GM12878 (cell line): ENCODE data around the gene MGAT3. TPM values are rescaled to one million over a fixed set of nuclear protein-coding genes. Genes with fewer than 3 reads are reported as not detected.

Source experiments
- ATAC-seq: fragments of 200-7000 bp; cut with Tn5 transposase; 3 replicates; pipeline ENCODE4 v1.9.1; 2020; ENCODE audit warnings: mild to moderate bottlenecking, moderate library complexity
- BruUV-seq: library from RNA; stranded (reverse); fragments of 400-500 nt; replicated peaks from 2 replicates; lab custom pipeline; 2021; lab: Mats Ljungman, UMichigan
- CTCF ChIA-PET: fragments of 300-600 bp; sonication (Branson Sonifier 250); formaldehyde crosslinking; extraction: SDS; loops from one replicate; lab custom pipeline; 2021; ENCODE audit warnings: inconsistent platforms; lab: Yijun Ruan, JAX
- POLR2A ChIA-PET: fragments of 350-600 bp; formaldehyde crosslinking; extraction: SDS; loops from one replicate; lab custom pipeline; 2021; ENCODE audit warnings: inconsistent platforms; lab: Charles Lee
- RAD21 ChIA-PET: fragments of 300-600 bp; sonication (Branson Sonifier 250); formaldehyde crosslinking; loops from one replicate; lab custom pipeline; 2023; ENCODE audit warnings: antibody characterized with exemption; ENCODE audit not compliant: unreplicated experiment; lab: Charles Lee
- SMC1A ChIA-PET: fragments of 300-600 bp; sonication (Branson Sonifier 250); formaldehyde crosslinking; loops from one replicate; lab custom pipeline; 2023; ENCODE audit not compliant: unreplicated experiment, uncharacterized antibody; lab: Charles Lee
- DNase-seq: peaks from one replicate; pipeline ENCODE4 v3.0.0-alpha.2; 2011; ENCODE audit warnings: low read depth, low spot score
- FAIRE-seq: peaks from 3 replicates; lab custom pipeline; 2011; peaks lifted over from hg19 to GRCh38; lab: Jason Lieb, UNC
- H2AFZ ChIP-seq: 2 replicates; pipeline ENCODE4 v1.6.0; 2011; ENCODE audit warnings: low read depth, low read length, control low read depth; ENCODE audit not compliant: control insufficient read depth
- H3K27ac ChIP-seq: 2 replicates; pipeline ENCODE4 v1.5.1; 2011; ENCODE audit warnings: control low read depth; ENCODE audit not compliant: control insufficient read depth, insufficient read depth
- H3K27me3 ChIP-seq, 2 experiments: replicated peaks in 1 of 2; 2 replicates each; pipeline versions ENCODE4 v1.6.0 to v1.6.1; 2011; ENCODE audit warnings: low read length in 1 of 2; ENCODE audit not compliant: control insufficient read depth in 2 of 2, insufficient read depth in 2 of 2
- H3K36me3 ChIP-seq, 2 experiments: 2 replicates each; pipeline ENCODE4 v1.5.1; 2011; ENCODE audit warnings: low read length in 1 of 2; ENCODE audit not compliant: control insufficient read depth in 2 of 2, insufficient read depth in 2 of 2
- H3K4me1 ChIP-seq: 2 replicates; pipeline ENCODE4 v1.6.1; 2011; ENCODE audit warnings: mild to moderate bottlenecking, low read length, moderate library complexity, mixed read lengths; ENCODE audit not compliant: control insufficient read depth, insufficient read depth
- H3K4me2 ChIP-seq: 2 replicates; pipeline ENCODE4 v1.6.0; 2011; ENCODE audit warnings: control low read depth; ENCODE audit not compliant: control insufficient read depth, insufficient read depth
- H3K4me3 ChIP-seq: fragments of 200-600 bp; sonication (generic); 2 replicates; pipeline ENCODE4 v1.5.1; 2016
- H3K79me2 ChIP-seq: 2 replicates; pipeline ENCODE4 v1.6.0; 2011; ENCODE audit warnings: low read length; ENCODE audit not compliant: control insufficient read depth, insufficient read depth
- H3K9ac ChIP-seq: 2 replicates; pipeline ENCODE4 v1.8.0; 2011; ENCODE audit warnings: low read length, control low read depth, mixed read lengths; ENCODE audit not compliant: control insufficient read depth, insufficient read depth
- H3K9me3 ChIP-seq: replicated peaks from 3 replicates; pipeline ENCODE4 v1.5.1; 2011; ENCODE audit warnings: mild to moderate bottlenecking, low read length; ENCODE audit not compliant: control insufficient read depth, insufficient read depth
- H4K20me1 ChIP-seq: 2 replicates; pipeline ENCODE4 v1.6.0; 2011; ENCODE audit not compliant: control insufficient read depth, insufficient read depth
- CBFB ChIP-seq: IDR thresholded peaks from 2 replicates; pipeline ENCODE4 v1.6.1; 2016; ENCODE audit warnings: antibody characterized with exemption, low read depth
- CREM ChIP-seq: IDR thresholded peaks from 2 replicates; pipeline ENCODE4 v1.6.1; 2014; ENCODE audit warnings: antibody characterized with exemption, low read depth
- HCFC1 ChIP-seq: fragments of 150-350 bp; IDR thresholded peaks from 2 replicates; pipeline ENCODE4 v1.6.1; 2014; ENCODE audit warnings: low read length
- RFX5 ChIP-seq: IDR thresholded peaks from 2 replicates; pipeline ENCODE4 v1.6.1; 2011; ENCODE audit warnings: low read depth, low read length, improper control_type of control experiment
- SMC3 ChIP-seq: IDR thresholded peaks from 2 replicates; pipeline ENCODE4 v1.6.1; 2011; ENCODE audit warnings: low read length, improper control_type of control experiment, borderline replicate concordance
- ZBED1 ChIP-seq: IDR thresholded peaks from 2 replicates; pipeline ENCODE4 v1.6.1; 2016; ENCODE audit warnings: borderline replicate concordance
- ZNF207 ChIP-seq: fragments of 450-650 bp; IDR thresholded peaks from 2 replicates; pipeline ENCODE4 v1.6.1; 2014; ENCODE audit warnings: antibody characterized with exemption, mild to moderate bottlenecking, borderline replicate concordance
- WGBS: methylation state at CpG from one replicate; pipeline ENCODE4 v1.1.6; 2016; ENCODE audit warnings: low lambda C conversion rate; ENCODE audit not compliant: insufficient replicate concordance, insufficient coverage; ENCODE audit errors: missing lambda C conversion rate; 5-methylcytosine and 5-hydroxymethylcytosine counted together
- in situ Hi-C: fragments of 300-500 bp; cut with MboI; formaldehyde crosslinking; loops from 9 replicates; pipeline ENCODE4 v1.14.3; 2018; ENCODE audit warnings: mixed read lengths
- intact Hi-C: fragments of 100-400 bp; cut with micrococcal nuclease; formaldehyde crosslinking; loops from one replicate; pipeline ENCODE4 v1.14.2; 2022; ENCODE audit not compliant: unreplicated experiment
- polyA plus RNA-seq, 11 experiments: library from polyadenylated mRNA; depleted of rRNA in 4 of 11; unstranded in 6 of 11; stranded (reverse) in 5 of 11; fragments of >200 nt; fragmentation: Nextera tagmentation in 4 of 11; fragmentation: Illumina TruSeq in 1 of 11; extraction: Ambion mirVana in 4 of 11; extraction: Trizol in 1 of 11; gene quantifications; 1 replicate in 1 of 11; 2 replicates in 10 of 11; pipeline versions ENCODE4 v1.2.1 to v1.2.3, GENCODE V29; 2011 to 2016; ENCODE audit warnings: inconsistent platforms in 2 of 11, missing spikeins in 2 of 11, low read depth in 1 of 11
- total RNA-seq, 4 experiments: library from RNA; depleted of rRNA in 3 of 4; stranded (reverse); fragments of >200 nt in 3 of 4; fragmentation: Illumina TruSeq in 1 of 4; extraction: Trizol in 1 of 4; gene quantifications; 2 replicates each; pipeline versions ENCODE4 v1.2.1 to v1.2.3, GENCODE V29; 2013 to 2021
- TF ChIP-seq, protein P1 (sequence below): IDR thresholded peaks from 2 replicates; pipeline ENCODE4 v1.6.1; 2012; ENCODE audit warnings: low read depth, low read length, improper control_type of control experiment
- TF ChIP-seq, protein P2 (sequence below): fragments of 450-650 bp; IDR thresholded peaks from 2 replicates; pipeline ENCODE4 v1.6.1; 2017; ENCODE audit warnings: mild to moderate bottlenecking, low read depth, inconsistent platforms; ENCODE audit not compliant: poor library complexity, severe bottlenecking
- TF ChIP-seq, protein P3 (sequence below): fragments of 450-650 bp; IDR thresholded peaks from 2 replicates; pipeline ENCODE4 v1.6.1; 2017; ENCODE audit warnings: borderline replicate concordance
- TF ChIP-seq, protein P4 (sequence below): fragments of 450-650 bp; formaldehyde crosslinking; IDR thresholded peaks from 2 replicates; pipeline ENCODE4 v1.4.0; 2020; ENCODE audit warnings: mild to moderate bottlenecking, moderate library complexity

MGAT3 gene
- total and polyA plus RNA-seq, 10 of the 15 experiments (the other 5 are each of a cell fraction or from before 2014, with no cell fraction given) = 0.32 to 40.2 (median 11.9) TPM

DNA sequence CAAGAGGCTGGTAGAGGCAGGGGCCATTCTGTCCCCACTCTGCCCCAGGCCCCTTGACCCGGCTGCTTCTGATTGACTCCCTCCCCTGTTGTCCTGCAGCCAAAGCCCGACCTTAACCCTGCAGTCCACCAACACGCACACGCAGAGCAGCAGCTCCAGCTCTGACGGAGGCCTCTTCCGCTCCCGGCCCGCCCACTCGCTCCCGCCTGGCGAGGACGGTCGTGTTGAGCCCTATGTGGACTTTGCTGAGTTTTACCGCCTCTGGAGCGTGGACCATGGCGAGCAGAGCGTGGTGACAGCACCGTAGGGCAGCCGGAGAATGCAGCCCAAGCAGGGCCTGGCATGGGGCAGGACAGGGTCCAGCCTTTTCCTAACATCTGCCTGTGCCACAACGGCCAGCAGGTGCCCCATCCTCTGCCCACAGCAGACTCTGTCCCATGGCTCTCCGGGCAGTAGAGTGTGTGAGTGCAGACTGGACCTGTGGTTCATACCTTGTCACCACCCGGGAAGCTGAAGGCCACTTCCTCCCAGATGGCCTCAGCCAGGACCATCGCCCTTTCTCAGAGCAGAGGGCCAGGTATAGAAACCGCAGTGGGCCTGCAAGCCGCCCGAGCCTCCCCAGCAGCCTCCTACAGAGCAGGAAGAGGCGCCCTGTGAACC is 26.8 kb upstream of the MGAT3 start (continued):
- TF ChIP-seq, protein P1, sequence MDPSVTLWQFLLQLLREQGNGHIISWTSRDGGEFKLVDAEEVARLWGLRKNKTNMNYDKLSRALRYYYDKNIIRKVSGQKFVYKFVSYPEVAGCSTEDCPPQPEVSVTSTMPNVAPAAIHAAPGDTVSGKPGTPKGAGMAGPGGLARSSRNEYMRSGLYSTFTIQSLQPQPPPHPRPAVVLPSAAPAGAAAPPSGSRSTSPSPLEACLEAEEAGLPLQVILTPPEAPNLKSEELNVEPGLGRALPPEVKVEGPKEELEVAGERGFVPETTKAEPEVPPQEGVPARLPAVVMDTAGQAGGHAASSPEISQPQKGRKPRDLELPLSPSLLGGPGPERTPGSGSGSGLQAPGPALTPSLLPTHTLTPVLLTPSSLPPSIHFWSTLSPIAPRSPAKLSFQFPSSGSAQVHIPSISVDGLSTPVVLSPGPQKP = no peak

DNA sequence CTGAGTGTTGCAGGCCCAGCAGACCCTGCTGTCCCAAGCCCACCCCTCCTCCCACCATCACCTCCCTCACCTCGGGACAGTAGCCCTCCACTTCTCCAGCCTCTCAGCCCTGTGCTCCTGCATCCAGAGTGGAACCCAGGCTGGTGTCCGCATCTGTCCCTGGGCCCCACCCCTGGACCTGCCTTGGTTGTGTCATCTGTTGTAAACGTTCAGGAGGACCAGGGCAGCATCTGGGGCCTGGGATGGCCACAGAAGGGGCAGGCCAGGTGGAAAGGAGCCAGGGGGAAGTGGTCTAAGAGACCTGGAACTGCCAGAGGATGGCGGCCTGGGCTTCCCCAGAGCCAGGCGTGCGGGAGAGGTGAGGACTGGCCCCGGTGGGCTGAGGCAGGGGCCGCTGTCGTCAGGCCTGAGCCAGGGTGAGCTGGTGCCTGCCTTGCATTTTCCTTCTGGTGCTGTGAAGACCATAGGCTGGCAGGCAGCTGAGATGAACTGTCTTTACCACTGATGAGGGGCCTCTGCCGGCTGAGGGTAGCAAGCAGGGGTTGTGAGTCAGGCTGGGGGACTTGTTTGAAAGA is 26.1 kb upstream of the MGAT3 start:
- no peaks in the 10 kb centered on the region for H3K27me3 ChIP-seq
- no peaks in the 10 kb centered on the region for H3K4me1 ChIP-seq
- 88% methylated on average over 9 of the region's 10 CpGs for WGBS
- no TSS peak for BruUV-seq
- peaks cover 6 to 18% of the 10 kb centered on the region in 2 experiments for H3K36me3 ChIP-seq
- in situ Hi-C loops = no loop called here
- no peak overlapping the region for H3K9ac ChIP-seq
- no peak overlapping the region for H3K4me3 ChIP-seq
- SMC1A ChIA-PET = no interaction called here
- DNase-seq = no peak
- RAD21 ChIA-PET = no interaction called here
- no peak overlapping the region for H2AFZ ChIP-seq
- ATAC-seq = no peak
- H3K27ac ChIP-seq = no peak overlapping the region
- POLR2A ChIA-PET = no interaction called here
- H4K20me1 ChIP-seq = no peaks in the 10 kb centered on the region
- no peak for FAIRE-seq
- CTCF ChIA-PET = interaction anchor here (1.2 kb wide), 1 partner anchor 11 kb away, joined by 3 read pairs; no protein-coding TSS in a partner anchor
- H3K4me2 ChIP-seq = no peak overlapping the region
- H3K79me2 ChIP-seq = no peaks in the 10 kb centered on the region
- no peaks in the 10 kb centered on the region for H3K9me3 ChIP-seq
- intact Hi-C loops = no loop called here
- no peak for TF ChIP-seq CBFB
- no peak for TF ChIP-seq CREM
- TF ChIP-seq SMC3 = no peak
- TF ChIP-seq, protein P2, sequence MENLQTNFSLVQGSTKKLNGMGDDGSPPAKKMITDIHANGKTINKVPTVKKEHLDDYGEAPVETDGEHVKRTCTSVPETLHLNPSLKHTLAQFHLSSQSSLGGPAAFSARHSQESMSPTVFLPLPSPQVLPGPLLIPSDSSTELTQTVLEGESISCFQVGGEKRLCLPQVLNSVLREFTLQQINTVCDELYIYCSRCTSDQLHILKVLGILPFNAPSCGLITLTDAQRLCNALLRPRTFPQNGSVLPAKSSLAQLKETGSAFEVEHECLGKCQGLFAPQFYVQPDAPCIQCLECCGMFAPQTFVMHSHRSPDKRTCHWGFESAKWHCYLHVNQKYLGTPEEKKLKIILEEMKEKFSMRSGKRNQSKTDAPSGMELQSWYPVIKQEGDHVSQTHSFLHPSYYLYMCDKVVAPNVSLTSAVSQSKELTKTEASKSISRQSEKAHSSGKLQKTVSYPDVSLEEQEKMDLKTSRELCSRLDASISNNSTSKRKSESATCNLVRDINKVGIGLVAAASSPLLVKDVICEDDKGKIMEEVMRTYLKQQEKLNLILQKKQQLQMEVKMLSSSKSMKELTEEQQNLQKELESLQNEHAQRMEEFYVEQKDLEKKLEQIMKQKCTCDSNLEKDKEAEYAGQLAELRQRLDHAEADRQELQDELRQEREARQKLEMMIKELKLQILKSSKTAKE = no peak
- TF ChIP-seq RFX5 = no peak
- TF ChIP-seq, protein P3, sequence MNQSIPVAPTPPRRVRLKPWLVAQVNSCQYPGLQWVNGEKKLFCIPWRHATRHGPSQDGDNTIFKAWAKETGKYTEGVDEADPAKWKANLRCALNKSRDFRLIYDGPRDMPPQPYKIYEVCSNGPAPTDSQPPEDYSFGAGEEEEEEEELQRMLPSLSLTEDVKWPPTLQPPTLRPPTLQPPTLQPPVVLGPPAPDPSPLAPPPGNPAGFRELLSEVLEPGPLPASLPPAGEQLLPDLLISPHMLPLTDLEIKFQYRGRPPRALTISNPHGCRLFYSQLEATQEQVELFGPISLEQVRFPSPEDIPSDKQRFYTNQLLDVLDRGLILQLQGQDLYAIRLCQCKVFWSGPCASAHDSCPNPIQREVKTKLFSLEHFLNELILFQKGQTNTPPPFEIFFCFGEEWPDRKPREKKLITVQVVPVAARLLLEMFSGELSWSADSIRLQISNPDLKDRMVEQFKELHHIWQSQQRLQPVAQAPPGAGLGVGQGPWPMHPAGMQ = no peak
- TF ChIP-seq ZNF207 = no peak
- no peak for TF ChIP-seq HCFC1
- no peak for TF ChIP-seq ZBED1
- TF ChIP-seq, protein P4, sequence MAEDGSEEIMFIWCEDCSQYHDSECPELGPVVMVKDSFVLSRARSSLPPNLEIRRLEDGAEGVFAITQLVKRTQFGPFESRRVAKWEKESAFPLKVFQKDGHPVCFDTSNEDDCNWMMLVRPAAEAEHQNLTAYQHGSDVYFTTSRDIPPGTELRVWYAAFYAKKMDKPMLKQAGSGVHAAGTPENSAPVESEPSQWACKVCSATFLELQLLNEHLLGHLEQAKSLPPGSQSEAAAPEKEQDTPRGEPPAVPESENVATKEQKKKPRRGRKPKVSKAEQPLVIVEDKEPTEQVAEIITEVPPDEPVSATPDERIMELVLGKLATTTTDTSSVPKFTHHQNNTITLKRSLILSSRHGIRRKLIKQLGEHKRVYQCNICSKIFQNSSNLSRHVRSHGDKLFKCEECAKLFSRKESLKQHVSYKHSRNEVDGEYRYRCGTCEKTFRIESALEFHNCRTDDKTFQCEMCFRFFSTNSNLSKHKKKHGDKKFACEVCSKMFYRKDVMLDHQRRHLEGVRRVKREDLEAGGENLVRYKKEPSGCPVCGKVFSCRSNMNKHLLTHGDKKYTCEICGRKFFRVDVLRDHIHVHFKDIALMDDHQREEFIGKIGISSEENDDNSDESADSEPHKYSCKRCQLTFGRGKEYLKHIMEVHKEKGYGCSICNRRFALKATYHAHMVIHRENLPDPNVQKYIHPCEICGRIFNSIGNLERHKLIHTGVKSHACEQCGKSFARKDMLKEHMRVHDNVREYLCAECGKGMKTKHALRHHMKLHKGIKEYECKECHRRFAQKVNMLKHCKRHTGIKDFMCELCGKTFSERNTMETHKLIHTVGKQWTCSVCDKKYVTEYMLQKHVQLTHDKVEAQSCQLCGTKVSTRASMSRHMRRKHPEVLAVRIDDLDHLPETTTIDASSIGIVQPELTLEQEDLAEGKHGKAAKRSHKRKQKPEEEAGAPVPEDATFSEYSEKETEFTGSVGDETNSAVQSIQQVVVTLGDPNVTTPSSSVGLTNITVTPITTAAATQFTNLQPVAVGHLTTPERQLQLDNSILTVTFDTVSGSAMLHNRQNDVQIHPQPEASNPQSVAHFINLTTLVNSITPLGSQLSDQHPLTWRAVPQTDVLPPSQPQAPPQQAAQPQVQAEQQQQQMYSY (CRISPR knock-in tag) = no peak
- TF ChIP-seq, protein P1 = no peak
